ENCODE data around the gene SLC6A17.

SLC6A17 gene

DNA sequence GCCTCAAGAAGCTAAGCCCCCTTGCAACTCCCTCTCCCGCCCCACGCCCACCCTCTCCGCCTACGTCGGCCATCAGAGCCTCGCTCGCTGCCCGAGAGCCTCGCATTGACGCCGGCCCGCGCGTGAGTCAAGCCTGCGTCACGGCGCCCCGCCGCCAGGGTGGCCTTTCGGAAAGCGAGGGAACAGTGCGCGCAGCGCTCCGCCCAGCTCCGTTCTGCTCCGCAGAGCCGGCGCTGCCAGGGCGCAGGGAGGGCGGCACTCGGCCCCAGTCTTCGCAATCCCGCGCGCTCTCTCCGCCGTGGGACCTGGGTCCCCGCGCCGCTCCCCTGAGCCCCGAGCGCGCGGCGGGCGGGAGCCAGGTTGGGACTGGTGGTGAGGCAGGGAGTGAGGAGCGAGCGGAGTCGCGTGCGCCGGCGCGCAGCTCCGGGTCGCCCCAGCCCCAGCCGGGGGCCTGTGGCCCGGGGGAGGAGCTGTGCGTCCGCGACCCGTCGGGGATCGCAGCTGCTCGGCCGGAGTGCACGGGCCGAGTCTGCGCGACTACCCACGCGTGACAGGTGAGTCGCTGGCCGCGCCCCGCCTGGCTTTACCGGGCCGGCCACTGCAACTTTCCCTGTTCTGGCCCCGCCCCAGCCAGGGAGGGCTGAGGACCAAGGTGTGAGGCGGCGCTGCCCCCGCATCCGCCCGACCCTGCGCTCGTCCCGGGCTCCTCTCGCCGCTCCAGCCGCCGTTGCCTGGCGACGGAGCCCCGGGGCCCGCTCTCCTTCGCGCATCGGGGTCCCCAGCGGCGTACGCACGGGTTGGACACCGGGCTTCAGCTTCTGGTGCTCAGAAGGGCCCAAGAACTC is at the start of gene SLC6A17:
TSS of gene SLC6A17 (plus strand) at position 165 of the 845 bp plus-strand sequence. CDS start 16,436 bp downstream, outside the sequence.
- no peak for DNase-seq

DNA sequence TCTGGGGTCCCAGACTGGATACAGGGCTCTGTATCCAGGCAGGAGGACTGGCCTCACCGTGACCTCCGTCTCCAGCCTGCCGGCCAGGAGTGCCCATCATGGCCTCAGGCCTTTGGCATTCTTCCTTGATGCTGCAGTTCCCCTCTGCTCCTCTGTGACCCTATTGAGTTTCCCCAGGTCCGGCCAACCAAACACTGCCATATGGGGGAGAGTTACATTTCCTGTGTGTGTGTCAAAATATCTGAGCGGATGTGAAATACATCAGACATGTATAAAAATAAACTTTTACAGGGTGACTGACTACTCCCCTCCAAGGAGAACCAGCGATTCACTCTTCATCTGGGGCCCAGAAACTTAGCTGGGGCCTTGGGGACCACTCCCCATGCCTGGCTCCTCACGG is 48.2 kb upstream of the SLC6A17 start:
- no peak for DNase-seq

DNA sequence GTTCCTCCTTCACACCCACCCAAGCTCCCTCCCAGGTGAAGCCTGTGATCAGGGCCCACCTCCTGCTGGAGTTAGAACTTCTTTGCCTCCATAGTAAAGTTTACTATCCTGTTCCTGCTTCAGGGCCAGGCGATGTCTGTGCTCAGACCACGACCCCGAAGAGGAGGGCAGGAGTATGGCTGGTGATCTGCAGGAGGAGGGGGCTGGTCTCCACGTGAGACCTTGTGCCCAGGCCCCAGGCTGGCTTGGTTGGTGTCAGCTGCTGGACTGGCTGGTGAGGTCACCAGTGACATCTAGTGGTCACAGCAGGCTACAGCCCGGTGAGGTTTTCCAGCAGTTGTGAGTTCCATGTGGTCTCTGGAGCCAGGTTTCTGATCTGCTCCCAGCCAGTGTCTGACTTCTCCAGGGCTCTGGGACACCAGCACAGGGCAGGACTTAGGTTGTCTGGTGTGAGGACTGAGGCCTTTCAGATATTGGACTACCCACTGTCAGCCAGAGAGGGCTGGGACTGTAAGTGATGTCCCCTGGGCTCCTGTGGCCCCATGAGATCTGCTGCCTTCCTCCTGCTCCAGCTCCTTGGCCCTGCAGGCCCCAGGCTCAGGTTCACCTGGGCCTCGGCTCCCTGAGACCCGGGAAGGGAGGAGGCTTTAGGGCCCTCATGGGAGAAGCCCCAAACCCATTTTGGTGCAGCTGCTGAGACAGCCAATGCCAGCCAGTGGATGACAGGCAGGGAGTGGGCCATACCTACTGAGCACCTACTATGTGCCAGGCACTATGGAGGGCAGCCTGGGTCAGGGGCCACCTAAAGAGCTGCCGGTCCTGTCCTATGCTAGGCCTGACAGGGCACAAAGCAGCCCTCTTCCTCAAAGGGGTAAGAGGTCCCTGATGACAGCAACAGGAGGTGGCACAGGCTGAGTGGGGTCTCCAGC is 44.0 kb upstream of the SLC6A17 start:
- DNase-seq = peak; percentile 15

DNA sequence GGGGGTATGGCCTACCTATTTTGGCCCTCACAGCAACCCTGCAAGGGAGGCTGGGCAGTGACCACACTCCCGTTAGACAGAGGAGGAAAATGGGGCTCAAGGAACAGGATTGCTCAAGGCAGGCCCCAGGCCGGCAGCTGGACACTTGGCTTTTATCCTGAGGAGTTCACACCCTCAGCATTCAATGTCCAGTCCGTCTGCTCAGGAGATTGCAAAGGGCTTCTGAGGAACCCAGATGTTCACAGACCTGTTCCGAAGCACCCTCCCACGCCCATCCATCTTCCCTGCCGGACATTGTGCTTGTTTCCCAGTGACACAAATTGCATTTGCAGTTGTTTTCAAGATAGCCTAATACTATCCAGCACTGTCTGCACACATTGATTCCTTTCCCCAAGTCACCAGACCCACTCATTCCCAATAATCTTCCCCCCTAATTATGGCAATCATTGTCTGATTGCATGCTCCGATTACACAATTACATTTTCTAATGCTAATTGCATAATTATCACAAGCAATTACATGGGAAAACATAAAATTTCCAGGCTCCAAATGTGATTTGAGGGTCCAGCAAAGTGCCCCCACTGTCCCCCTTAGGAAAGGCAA is 42.3 kb upstream of the SLC6A17 start:
- no peak for DNase-seq

DNA sequence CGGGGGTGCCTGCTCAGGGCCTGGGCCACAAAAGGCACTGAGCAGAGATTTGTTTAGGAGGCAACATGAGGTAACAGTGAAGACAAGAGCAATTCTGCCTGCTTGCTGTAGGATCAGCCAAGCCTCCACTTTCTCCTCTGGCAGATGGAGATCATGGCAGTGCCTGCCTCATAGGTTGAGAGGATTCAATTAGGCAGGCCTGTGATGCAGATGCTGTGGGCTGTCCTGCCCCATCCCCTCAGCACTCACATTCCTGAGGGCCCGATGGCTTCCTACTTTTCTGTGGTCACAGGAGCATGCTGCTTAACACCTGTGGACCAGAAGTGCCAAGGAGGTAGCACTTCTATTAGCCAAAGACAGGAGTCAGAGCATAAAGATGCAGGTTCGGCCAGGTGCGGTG is 39.2 kb upstream of the SLC6A17 start:
- no peak for DNase-seq

DNA sequence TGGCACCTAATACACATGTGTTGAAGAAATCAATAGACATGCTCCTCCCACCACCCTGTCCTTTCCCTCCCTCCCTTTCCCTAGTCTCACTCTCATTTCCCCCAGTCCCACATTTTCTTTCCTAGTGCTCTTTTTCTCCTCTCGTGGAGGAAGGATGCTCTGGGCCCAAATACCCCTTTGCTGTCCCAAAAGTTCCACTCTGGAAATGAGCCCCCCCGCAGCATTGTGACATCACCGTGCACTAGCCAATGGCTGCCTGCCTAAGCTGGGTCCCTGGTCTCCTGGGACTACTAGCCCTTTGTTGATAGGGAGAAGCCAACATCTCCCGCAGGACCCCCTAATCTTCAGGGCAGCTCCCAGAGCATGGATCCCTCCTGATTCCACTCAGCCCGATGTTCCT is 38.2 kb upstream of the SLC6A17 start, which contains the start of gene UBL4B:
TSS of gene UBL4B (plus strand) at position 301 of the 400 bp plus-strand sequence. CDS start at position 393, 92 bp downstream.
- DNase-seq = no peak

DNA sequence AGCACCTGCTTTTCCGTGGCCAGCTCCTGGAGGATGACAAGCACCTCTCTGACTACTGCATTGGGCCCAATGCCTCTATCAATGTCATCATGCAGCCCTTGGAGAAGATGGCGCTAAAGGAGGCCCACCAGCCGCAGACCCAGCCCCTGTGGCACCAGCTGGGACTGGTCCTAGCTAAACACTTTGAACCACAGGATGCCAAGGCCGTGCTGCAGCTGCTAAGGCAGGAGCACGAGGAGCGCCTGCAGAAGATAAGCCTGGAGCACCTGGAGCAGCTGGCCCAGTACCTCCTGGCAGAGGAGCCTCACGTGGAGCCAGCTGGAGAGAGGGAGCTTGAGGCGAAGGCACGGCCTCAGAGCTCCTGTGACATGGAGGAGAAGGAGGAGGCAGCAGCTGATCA is 37.6 kb upstream of the SLC6A17 start:
- no peak for DNase-seq

DNA sequence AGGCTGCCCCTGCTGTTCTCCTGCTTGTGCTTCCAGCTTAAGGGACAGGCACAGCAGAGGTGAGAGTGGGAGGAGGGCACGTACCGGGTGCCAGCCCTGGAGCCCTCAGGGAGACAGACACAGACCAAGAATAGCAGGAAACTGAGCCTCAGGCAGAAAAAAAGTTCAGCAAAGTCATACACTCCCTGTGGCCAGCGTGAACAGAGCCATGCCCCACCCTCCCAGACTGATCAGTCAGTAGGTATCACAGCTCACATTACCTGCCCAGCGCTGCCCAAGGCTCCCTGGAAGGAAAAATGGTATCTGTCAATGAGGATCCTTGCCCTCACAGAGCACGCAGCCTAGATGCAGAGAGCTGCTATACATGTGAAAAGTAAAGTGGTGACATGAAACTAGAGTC is 36.7 kb upstream of the SLC6A17 start:
- no peak for DNase-seq

DNA sequence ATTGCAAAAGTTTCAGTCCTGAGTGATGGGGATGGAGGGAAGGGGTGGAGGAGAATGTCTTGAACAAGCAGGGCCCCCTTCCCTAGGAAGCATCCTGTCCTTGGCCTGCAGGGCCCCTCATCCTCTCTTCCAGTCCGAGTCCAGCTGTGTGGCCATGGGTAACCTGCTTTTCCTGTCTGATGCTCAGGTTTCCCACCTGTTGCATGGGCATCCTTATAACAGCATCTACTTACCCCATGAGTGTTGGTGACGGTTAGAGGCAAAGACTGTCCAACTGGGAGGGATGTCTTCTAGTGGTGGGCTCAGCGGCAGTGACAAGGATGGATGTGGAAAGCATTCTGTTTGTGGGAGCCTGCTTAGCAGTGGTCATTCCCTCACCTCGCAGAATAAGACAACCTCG is 36.1 kb upstream of the SLC6A17 start:
- no peak for DNase-seq

DNA sequence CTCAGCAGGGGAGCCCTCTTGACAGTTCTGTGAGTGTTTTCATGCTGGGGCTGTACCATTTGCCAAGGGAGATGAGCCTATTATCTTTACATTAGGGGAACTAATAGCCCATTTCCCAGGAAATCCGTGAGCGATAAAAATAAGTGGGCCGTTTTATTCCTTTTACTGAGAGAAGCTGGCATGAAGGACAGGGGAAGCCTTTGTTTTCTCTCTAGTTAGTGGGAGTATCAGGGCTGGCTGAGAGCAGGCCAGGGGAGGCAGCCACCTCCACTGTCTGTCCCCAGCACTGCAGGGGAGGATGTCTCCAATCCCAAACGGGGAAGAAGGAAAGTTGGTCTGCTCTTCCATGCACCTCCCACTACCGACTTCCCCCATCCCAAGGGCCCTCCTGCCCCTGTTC is 35.5 kb upstream of the SLC6A17 start:
- no peak for DNase-seq

DNA sequence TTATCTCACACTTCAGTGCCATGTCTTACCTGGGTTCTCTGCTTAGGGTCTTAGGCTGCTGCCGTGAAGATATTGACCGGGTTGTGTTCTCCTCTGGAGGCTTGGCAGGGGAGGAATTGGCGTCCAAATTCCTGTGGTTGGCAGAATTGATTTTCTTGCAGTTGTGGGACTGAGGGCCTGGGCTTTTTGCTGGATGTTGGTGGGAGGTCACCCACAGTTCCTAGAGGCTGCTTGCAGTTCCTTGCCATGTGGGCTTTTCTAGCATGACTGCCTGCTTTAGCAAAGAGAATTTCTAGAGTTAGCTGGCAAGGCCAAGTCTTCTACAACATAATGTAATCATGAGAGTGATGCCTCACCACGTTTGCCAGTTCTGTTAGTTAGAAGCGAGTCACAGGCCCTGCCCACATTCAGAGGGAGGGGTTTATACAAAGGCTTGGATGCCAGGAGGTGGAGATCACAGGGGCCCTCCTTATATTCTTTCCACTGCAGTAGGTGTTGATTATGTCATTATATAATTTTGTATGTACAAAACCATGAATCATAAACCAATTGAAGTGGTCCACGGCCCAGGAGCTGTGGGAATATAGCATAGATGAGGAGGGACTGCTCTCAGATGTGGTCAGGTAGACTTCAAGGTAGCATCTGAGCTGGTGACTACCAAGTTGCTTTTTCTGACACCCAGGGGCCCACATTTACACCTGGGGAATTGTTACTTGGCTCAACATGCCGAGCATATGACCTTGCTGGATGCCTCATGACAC is 31.5 kb upstream of the SLC6A17 start:
- no peak for DNase-seq

DNA sequence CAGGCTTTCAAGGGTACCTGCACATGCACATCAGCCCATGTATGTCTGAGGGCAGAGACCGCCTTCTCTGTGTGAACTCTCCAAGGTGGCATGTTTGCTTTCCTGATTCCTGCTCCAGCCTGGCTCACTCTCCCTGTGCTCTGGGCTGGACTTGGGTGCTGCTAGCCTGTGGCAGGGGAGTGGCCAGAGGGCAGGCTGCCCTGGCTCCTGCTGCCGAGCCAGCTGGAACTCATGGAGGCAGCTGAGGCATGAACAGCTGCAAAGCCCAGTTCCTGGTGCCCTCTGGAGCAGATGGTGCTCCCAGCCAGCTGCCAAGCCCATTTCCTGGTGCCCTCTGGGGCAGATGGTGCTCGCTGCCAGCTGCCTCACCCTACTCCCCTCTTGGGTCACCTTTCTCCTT is 30.5 kb upstream of the SLC6A17 start:
- no peak for DNase-seq

DNA sequence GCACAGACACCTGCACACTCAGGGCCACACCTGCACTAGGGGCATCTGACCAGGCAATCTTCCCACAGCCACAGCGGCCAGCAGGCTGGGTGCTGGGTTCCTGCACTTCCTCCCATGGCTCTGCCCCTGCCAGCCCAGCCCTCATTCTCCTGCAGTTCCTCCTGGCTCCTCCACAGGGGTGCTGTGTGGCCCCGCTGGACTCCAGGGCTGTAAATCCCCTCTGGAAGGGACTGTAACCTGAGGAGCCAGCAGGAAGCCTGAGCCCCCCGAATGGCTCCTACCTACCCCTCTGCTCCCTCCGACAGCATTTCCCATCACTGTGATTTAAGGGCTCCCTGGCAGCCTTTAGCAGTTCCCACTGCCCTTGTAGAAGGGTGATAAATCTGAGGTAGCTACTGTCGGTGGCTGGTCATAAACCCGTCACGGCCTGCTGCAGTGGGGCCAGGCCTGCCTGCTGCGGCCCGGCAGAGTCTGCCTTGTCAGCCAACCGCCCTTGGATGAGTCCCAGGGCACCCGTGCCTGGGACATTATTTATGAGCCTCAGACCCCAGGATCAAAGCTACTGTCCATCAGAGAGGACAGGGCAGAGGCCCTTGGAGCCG is 29.2 kb upstream of the SLC6A17 start:
- no peak for DNase-seq

DNA sequence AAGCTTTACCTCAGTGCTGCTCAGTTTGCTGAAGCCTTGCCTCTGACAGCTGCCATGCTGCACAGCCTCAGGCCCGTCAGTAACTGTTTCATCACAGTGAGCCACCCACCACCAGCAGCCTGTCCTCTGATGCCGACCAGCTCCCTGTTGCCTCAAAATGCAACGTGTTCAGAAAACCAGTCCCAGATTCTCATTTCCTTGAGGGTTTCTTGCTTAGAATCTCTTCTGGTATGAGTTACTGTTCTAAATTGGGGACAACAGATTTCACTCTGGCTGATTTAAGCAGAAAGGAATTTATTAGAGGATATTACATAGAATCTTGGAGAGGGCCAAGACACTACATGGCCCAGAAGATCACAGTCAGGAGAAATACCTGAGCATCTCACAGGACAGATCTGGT is 27.1 kb upstream of the SLC6A17 start:
- DNase-seq = no peak

DNA sequence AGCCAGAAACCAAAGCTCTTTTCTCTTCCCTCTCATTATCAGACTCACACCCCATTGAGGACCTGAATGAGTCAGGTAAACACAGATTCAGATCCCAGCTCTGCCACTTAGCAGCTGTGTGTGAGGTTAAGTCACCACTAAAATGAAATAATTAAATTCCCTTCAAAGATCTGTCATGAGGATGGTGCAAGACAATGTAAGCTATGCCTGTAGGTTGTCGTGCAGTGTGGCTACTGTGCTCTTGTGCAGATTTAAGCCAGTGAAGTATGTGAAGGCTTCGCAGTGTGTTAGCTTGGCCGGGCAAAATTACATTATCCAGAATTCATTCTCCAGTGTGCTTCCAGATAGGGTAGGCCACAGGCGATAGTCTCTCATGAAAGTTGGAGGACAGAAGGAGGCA is 24.5 kb upstream of the SLC6A17 start:
- no peak for DNase-seq

DNA sequence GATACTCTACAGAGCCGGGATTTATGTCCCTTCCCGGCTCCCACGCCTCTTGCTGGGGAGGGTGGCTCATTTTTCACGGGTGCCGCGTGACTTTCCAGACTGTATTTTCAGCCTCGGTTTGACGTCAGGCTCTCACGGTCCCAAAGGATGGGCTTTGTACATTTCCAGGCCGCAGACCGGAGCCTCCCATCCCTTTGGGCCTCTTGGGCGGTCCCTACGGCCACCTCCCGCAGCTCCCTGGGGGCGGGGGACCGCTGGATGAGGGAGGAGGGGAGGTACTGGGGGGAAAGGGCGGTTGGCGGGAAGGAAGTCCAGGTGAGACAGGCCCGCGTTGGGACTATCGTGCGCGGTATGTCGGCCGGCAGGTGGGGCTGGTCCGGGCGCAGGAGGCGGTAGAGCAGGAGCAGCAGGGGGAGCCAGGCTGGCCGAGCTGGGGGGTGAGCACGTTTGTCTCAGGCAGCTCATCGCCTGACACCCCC is 20.1 kb upstream of the SLC6A17 start:
- no peak for DNase-seq

DNA sequence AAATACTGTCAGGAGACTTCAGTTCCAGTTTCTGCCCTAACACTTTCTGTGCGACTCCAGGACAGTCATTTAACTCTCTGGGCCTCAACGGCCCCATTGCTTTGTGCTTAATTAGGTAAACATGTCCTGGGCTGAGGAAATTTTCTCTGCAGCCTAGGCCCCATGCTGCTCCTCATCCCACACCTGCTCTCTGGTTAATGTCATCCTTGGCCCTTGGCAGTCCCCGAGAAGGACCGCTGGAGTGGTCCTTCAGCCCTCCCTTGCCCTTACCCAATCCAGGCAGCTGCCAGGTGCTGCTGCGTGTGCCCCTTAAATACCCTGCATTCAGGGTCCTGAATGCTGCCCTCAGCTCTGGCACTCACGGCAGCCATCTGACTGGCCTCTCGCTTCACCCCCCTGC is 19.3 kb upstream of the SLC6A17 start:
- DNase-seq = no peak

DNA sequence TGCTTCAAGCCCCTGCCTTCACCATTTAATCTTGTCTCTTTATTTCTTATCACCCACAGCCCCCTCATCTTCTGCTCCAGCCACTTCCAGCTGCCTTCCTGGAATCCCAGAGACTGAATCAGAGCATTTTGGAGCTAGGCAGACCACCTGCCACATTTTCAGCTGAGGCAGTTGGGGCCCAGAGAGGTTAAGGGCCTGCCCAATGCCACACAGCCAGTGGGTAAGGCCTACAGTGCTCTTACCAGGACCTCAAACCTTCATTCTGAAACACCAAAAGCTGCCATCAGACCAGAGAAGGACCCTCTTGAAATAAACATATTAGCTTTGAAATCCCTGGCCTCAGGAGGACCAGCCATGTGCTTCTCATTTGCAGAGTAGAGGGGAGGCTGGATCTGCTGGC is 17.6 kb upstream of the SLC6A17 start:
- DNase-seq = no peak

DNA sequence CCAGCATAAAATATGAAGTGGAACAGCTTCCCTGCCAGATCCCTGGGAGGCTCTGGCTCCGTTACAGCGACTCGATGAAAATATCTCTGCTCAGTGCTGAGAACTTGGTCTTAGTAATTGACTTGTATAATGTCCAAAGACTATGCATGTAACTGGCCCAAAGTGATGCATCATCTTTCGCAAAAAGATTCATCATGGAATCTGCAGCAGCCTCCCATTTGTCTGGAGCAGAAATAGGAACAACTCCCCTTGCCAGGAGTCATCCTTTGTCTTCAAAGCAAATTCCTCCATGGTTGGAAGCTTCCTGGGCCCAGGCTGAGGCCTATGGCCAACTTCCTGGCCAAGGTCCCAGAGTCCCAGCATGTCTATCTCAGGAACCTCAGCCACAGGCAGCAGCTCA is 16.9 kb upstream of the SLC6A17 start:
- DNase-seq = no peak

DNA sequence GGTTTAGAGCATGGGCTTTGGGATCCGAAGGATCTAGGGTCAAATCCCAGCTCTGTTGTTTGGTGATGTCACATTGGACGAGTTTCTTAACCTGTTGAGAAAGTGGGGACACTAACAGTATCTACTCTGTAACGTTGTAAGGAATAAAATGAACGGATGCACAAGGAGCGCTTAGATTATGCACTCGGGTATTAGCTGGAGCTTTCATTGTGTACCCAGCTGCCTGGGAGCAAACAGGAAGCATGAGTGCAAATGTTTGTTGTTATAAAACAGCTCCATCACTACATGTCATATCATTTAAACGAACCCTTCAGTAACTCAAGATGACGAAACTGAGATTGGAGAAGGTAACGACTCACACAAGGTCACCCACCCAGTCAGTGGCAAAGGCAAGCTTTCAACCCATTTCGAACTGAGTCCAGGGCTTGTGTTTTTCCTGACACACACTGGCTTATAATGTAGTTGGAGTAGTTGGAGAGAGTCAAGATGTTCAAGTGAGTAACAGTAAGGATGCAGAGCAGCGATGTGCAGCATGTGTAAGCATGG is 16.2 kb upstream of the SLC6A17 start:
- no peak for DNase-seq

DNA sequence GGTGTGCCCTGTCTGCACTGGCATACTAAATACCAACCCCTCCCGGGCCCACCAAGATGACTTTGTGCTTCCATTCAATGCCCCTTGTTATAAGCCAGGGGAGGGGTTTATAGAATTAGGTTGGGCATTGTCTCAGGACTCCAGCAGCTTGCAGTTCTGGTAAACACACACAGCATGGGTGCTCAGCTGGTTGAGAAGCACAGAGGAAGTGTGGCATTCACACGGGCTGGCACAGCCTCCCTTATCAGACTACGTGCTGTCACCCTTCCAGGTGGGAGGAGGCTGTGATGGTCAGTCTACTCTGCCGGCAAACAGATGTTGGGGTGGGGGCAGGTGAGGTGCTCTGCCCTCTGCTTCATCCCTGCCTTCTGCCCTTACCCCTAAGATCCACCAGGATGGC is 15.0 kb upstream of the SLC6A17 start:
- no peak for DNase-seq

DNA sequence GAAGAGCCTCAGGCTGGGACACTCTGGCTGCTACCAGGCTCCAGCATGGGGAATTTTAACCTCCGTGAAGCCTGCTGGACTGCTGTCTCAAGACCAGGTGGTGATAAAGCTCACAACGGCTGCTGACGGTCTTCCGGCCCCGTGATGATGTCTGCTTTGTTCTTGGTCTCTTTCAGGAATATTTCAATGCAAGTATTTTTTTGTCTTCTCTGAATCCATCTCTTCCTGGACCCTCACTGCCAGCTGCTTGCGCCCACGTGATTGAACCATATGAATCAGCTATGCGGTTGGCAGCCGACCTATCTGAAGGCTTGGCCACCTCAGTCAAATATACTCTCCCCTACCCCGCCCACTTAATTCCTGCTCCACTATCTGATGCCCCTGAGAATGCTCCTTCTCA is 14.6 kb upstream of the SLC6A17 start:
- no peak for DNase-seq

Measured in KG1 (cell line).